Liver (tissue), 9 donors: ENCODE data around the gene JAKMIP2. TPM values are rescaled to one million over a fixed set of nuclear protein-coding genes. Genes with fewer than 3 reads are reported as not detected.

Experiments used
- DNase-seq: peaks from one replicate; pipeline ENCODE4 v3.0.0-alpha.2; 2017; ENCODE audit warnings: low spot score
- H3K27ac ChIP-seq, 2 donors: one replicate each; pipeline ENCODE4 v1.7.0; 2013; ENCODE audit warnings: inconsistent platforms in 2 of 2, low read length in 2 of 2, control low read depth in 1 of 2, low read depth in 1 of 2, mild to moderate bottlenecking in 1 of 2
- H3K27me3 ChIP-seq, 4 donors: one replicate each; pipeline versions ENCODE4 v1.6.1 to v1.7.0; 2013; ENCODE audit warnings: low read length in 3 of 4, inconsistent platforms in 1 of 4, mild to moderate bottlenecking in 1 of 4, moderate library complexity in 1 of 4; ENCODE audit not compliant: control insufficient read depth in 4 of 4, insufficient read depth in 4 of 4
- H3K36me3 ChIP-seq, 4 donors: one replicate each; pipeline versions ENCODE4 v1.6.1 to v1.7.0; 2013; ENCODE audit warnings: low read length in 3 of 4, mild to moderate bottlenecking in 3 of 4, low read depth in 1 of 4, moderate library complexity in 1 of 4; ENCODE audit not compliant: control insufficient read depth in 4 of 4, insufficient read depth in 3 of 4
- H3K4me1 ChIP-seq, 4 donors: one replicate each; pipeline versions ENCODE4 v1.6.1 to v1.7.0; 2013; ENCODE audit warnings: low read length in 3 of 4, mild to moderate bottlenecking in 3 of 4, moderate library complexity in 1 of 4; ENCODE audit not compliant: control insufficient read depth in 4 of 4, insufficient read depth in 4 of 4
- H3K4me3 ChIP-seq, 3 donors: one replicate each; pipeline versions ENCODE4 v1.6.1 to v1.7.0; 2013; ENCODE audit warnings: low read length in 3 of 3, control low read depth in 1 of 3, low read depth in 1 of 3, mild to moderate bottlenecking in 1 of 3
- H3K9ac ChIP-seq, 2 donors: one replicate each; pipeline ENCODE4 v1.7.0; 2013; ENCODE audit warnings: low read length in 2 of 2, mild to moderate bottlenecking in 2 of 2, moderate library complexity in 2 of 2, control low read depth in 1 of 2, low read depth in 1 of 2
- H3K9me3 ChIP-seq, 4 donors: one replicate each; pipeline versions ENCODE4 v1.6.1 to v1.7.0; 2013; ENCODE audit warnings: low read length in 3 of 4; ENCODE audit not compliant: control insufficient read depth in 4 of 4
- ATF3 ChIP-seq: IDR thresholded peaks from 2 replicates; pipeline ENCODE4 v1.6.1; 2016; ENCODE audit warnings: antibody characterized with exemption
- EGR1 ChIP-seq, 2 donors: IDR thresholded peaks; 2 replicates each; pipeline ENCODE4 v1.6.1; 2016 to 2018; ENCODE audit warnings: antibody characterized with exemption in 2 of 2, low read depth in 2 of 2
- FOXA1 ChIP-seq: IDR thresholded peaks from 2 replicates; pipeline ENCODE4 v1.6.1; 2016; ENCODE audit warnings: antibody characterized with exemption
- FOXA2 ChIP-seq: IDR thresholded peaks from 2 replicates; pipeline ENCODE4 v1.6.1; 2016; ENCODE audit warnings: antibody characterized with exemption
- GABPA ChIP-seq, 2 donors: IDR thresholded peaks in 1 of 2; conservative IDR thresholded peaks in 1 of 2; 2 replicates each; pipeline ENCODE4 v1.6.1; 2016; ENCODE audit warnings: antibody characterized with exemption in 2 of 2, mild to moderate bottlenecking in 1 of 2, moderate library complexity in 1 of 2
- HNF4G ChIP-seq: IDR thresholded peaks from 2 replicates; pipeline ENCODE4 v1.6.1; 2016; ENCODE audit warnings: antibody characterized with exemption
- JUND ChIP-seq, 2 donors: IDR thresholded peaks; 2 replicates each; pipeline ENCODE4 v1.6.1; 2016; ENCODE audit warnings: antibody characterized with exemption in 2 of 2
- NR2F2 ChIP-seq: IDR thresholded peaks from 2 replicates; pipeline ENCODE4 v1.6.1; 2016; ENCODE audit warnings: antibody characterized with exemption
- RAD21 ChIP-seq, 2 donors: IDR thresholded peaks; 2 replicates each; pipeline ENCODE4 v1.6.1; 2016; ENCODE audit warnings: antibody characterized with exemption in 2 of 2, mild to moderate bottlenecking in 2 of 2
- REST ChIP-seq: IDR thresholded peaks from 2 replicates; pipeline ENCODE4 v1.6.1; 2016; ENCODE audit warnings: antibody characterized with exemption, mild to moderate bottlenecking
- RXRA ChIP-seq, 2 donors: IDR thresholded peaks; 2 replicates each; pipeline ENCODE4 v1.6.1; 2017 to 2018; ENCODE audit warnings: antibody characterized with exemption in 2 of 2, mild to moderate bottlenecking in 1 of 2
- SP1 ChIP-seq: IDR thresholded peaks from 2 replicates; pipeline ENCODE4 v1.6.1; 2018; ENCODE audit warnings: antibody characterized with exemption, mild to moderate bottlenecking
- TAF1 ChIP-seq: conservative IDR thresholded peaks from 2 replicates; pipeline ENCODE4 v1.6.1; 2016; ENCODE audit warnings: antibody characterized with exemption, mild to moderate bottlenecking
- YY1 ChIP-seq: IDR thresholded peaks from 2 replicates; pipeline ENCODE4 v1.6.1; 2016; ENCODE audit warnings: antibody characterized with exemption, mild to moderate bottlenecking
- WGBS: extraction: QIAGEN DNeasy Blood & Tissue Kit; methylation state at CpG from one replicate; pipeline ENCODE4 v1.1.7; 2013; 5-methylcytosine and 5-hydroxymethylcytosine counted together
- polyA plus RNA-seq, 2 donors: library from polyadenylated mRNA; stranded (reverse) in 1 of 2; unstranded in 1 of 2; fragments of 200-250 nt in 1 of 2; fragments of >200 nt in 1 of 2; fragmentation: Nextera tagmentation in 1 of 2; extraction: Ambion mirVana in 1 of 2; gene quantifications; one replicate each; pipeline versions ENCODE4 v1.2.1 to v1.2.3, GENCODE V29; 2013 to 2015
- total RNA-seq, 2 donors: library from RNA; depleted of rRNA; stranded (reverse); fragments of >200 nt; gene quantifications; one replicate each; pipeline ENCODE4 v1.2.3, GENCODE V29; 2014
- TF ChIP-seq, protein P1 (sequence below): IDR thresholded peaks from 2 replicates; pipeline ENCODE4 v1.6.1; 2016; ENCODE audit warnings: antibody characterized with exemption
- TF ChIP-seq, protein P2 (sequence below): fragments of 150-350 bp; IDR thresholded peaks from 2 replicates; pipeline ENCODE4 v1.5.1; 2017; ENCODE audit warnings: improper control_type of control experiment, low read depth, low read length; ENCODE audit not compliant: missing input control
- donor health status: healthy.
- donor health status: healthy.
- donor health status: healthy.
- donor health status: healthy.
- donor health status: healthy.

The JAKMIP2 gene
- total and polyA plus RNA-seq, 4 donors = 0.06 to 0.38 (median 0.24) TPM

DNA sequence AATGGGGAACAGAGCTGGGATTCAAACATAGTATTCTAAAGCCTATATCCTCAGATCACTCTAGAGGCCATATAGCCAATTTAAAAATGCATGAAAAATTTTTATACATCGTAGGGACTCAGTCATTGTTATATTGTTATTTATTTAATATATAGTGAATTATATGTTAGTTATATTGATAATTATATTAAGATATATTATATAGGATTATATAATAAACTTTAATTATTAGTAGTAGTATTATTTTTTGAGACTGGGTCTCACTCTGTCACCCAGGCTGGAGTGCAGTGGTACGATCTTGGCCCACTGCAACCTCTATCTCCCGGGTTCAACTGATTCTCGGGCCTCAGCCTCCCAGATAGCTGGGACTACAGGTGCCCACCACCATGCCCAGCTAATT is 206.9 kb downstream of the JAKMIP2 start:
- DNase-seq = no peak
- Histone ChIP-seq H3K4me1 (no peaks in the 10 kb centered on the region), H3K4me3 (no peak overlapping the region), H3K9me3 (no peaks in the 10 kb centered on the region), H3K27ac (no peak overlapping the region), H3K9ac (no peak overlapping the region), H3K36me3 (no peaks in the 10 kb centered on the region), H3K27me3 (no peaks in the 10 kb centered on the region)
- TF ChIP-seq, protein P1, sequence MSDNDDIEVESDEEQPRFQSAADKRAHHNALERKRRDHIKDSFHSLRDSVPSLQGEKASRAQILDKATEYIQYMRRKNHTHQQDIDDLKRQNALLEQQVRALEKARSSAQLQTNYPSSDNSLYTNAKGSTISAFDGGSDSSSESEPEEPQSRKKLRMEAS = no peak
- TF ChIP-seq, protein P2, sequence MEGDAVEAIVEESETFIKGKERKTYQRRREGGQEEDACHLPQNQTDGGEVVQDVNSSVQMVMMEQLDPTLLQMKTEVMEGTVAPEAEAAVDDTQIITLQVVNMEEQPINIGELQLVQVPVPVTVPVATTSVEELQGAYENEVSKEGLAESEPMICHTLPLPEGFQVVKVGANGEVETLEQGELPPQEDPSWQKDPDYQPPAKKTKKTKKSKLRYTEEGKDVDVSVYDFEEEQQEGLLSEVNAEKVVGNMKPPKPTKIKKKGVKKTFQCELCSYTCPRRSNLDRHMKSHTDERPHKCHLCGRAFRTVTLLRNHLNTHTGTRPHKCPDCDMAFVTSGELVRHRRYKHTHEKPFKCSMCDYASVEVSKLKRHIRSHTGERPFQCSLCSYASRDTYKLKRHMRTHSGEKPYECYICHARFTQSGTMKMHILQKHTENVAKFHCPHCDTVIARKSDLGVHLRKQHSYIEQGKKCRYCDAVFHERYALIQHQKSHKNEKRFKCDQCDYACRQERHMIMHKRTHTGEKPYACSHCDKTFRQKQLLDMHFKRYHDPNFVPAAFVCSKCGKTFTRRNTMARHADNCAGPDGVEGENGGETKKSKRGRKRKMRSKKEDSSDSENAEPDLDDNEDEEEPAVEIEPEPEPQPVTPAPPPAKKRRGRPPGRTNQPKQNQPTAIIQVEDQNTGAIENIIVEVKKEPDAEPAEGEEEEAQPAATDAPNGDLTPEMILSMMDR = no peak
- TF ChIP-seq RAD21 (IDR thresholded peaks at IDR 0.05) = no peak
- no peak for TF ChIP-seq REST
- no peak for TF ChIP-seq HNF4G
- TF ChIP-seq JUND (IDR thresholded peaks at IDR 0.05) = no peak
- TF ChIP-seq FOXA2 = no peak
- TF ChIP-seq EGR1 (IDR thresholded peaks at IDR 0.05; ENCODE audit: low read depth in 2 of 2) = no peak
- TF ChIP-seq ATF3 = no peak
- no peak for TF ChIP-seq FOXA1
- TF ChIP-seq RXRA (IDR thresholded peaks at IDR 0.05) = no peak
- TF ChIP-seq GABPA (IDR thresholded peaks at IDR 0.05 in 1 of 2, conservative IDR thresholded peaks at IDR 0.05 in 1 of 2) = no peak
- TF ChIP-seq NR2F2 = no peak
- no peak for TF ChIP-seq SP1
- no peak for TF ChIP-seq YY1
- TF ChIP-seq TAF1 = no peak
- 95% methylated on average over 4 of the region's 4 CpGs for WGBS

GRCh38 chr5:147573211-147573610 is 209.3 kb downstream of the JAKMIP2 start:
- H3K27me3 ChIP-seq = no peaks in the 10 kb centered on the region
- no peak for DNase-seq
- no peak overlapping the region for H3K4me3 ChIP-seq
- H3K4me1 ChIP-seq = peaks cover 0 to 4% (median 0%) of the 10 kb centered on the region in 4 donors
- H3K36me3 ChIP-seq = no peaks in the 10 kb centered on the region
- H3K27ac ChIP-seq = no peak overlapping the region
- 80% methylated on average over 1 of the region's 1 CpG for WGBS
- TF ChIP-seq GABPA (IDR thresholded peaks at IDR 0.05 in 1 of 2, conservative IDR thresholded peaks at IDR 0.05 in 1 of 2) = no peak
- H3K9me3 ChIP-seq = no peaks in the 10 kb centered on the region
- H3K9ac ChIP-seq = no peak overlapping the region
